Islet of Langerhans (tissue), 1 donor: ENCODE measurements around the gene LTBP1.
"Not testable (repeated sequence)": the region's sequence is repeated elsewhere in the genome, so short reads cannot be mapped to it uniquely, and the experiment has no call there.

Experiments
- FAIRE-seq: peaks from one replicate; lab custom pipeline; 2011; peaks lifted over from hg19 to GRCh38; lab: Jason Lieb, UNC

The LTBP1 gene

DNA sequence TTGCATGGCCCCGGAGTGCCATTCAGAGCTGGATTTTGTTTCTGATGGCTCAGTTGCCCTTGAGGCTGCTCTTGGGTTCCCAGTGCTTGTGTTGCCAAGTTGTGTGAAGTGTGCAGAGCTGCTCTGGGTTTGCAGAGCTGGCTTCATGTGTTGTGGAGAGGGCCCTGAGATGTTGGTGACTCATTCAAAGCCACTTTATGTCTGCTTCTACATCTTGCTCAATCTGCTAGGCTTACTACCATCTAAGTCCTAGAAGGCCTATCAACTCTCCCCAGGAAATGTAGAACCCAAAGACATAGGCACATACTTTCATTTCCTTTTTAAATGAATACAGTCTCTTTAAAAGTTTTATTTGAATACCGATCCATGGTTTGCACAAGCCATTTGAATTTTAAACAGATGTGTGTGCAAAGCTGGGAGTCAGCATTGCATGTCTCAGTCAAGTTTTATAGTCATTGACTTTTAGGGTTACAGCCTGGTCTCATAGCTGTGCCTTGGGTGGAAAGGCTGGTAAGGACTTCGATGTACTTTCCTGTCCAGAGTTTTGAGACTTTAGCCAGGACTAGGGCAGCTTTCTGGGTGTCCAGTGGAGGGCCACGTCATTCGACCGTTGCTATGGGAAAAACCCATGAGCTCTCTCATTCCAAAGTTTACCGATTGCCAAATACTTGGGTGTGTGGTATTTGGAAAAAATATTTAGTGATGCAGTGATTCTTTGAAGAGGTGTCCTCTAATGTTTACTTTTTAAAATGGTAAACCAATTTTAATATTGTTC lies 105.0 kb downstream of the LTBP1 start:
- FAIRE-seq = no peak

- FAIRE-seq = no peak
These were observed 105.6 kb downstream of the LTBP1 start for GRCh38 chr2:33052361-33052735.

DNA sequence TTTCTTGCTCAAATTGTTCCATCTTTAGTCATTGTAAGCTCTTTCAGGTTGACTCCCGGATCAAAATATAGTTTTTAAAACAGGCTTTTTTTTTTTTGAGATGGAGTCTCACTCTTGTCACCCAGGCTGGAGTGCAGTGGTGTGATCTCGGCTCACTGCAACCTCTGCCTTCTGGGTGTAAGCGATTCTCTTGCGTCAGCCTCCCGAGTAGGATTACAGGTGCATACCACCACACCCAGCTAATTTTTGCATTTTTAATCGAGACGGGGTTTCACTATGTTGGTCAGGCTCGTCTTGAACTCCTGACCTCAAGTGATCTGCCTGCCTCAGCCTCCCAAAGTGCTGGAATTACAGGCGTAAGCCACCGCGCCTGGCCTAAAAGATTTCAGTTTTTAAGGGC lies 106.0 kb downstream of the LTBP1 start:
- not testable (repeated sequence) for FAIRE-seq

GRCh38 chr2:33056170-33056569 lies 109.4 kb downstream of the LTBP1 start:
- FAIRE-seq = no peak

GRCh38 chr2:33057307-33058028 lies 110.7 kb downstream of the LTBP1 start:
- FAIRE-seq = not testable (repeated sequence)

DNA sequence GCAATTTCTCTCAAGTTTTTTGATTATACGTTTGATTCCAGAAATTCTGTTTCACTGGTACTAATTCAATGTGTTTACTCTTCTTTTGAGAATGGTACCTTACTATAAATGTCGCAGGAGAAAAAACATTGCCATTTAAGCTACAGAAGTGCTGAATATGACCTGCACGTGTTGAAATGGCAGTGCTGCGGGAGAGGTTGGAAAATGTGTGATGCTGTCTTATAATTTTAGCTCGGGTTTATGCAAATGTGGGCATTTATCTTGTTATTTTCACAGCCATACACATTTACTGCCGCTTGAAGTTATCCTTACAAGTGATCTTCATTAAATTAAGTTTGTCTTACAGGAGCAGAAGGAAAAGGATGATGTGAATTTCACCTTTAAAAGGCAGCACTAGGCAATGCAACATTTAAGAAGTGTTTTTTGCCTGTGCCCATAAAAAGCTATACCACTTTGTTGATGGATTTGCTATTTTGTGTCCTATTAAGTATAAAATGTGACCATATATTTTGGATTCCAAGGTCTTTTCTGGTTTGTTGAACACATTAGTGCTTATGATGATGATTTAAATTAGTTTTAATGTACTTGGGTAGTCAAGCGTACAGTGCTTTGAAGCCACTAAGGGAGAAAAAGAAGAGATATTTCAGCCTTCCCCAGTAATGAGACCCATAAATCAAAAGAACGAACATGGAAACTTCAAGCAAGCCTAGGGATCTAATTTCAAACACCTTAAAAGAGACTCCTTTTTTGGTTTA lies 112.1 kb downstream of the LTBP1 start:
- FAIRE-seq = no peak

- no peak for FAIRE-seq
These were observed 112.9 kb downstream of the LTBP1 start for GRCh38 chr2:33059471-33060156.

DNA sequence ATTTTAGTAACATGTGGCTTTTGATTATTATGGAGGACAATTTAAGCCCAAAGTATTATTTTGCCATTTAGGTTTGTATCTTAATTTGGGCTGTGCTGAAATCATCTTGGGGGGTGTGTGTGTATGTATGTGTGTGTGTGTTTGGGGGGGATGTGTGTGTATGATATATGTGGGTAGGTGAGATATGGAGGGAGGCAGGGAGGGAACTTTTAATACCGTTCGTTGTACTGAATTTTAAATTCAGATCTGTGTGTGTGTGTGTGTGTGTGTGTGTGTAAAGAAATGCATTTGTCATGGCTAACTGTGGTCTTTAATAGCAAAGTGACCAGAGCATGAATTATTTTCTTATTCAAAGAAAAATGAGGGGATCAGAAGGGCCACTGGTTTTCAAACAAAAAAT lies 113.7 kb downstream of the LTBP1 start:
- FAIRE-seq = no peak

- FAIRE-seq = no peak
These were observed 116.0 kb downstream of the LTBP1 start for GRCh38 chr2:33062665-33063250.

- no peak for FAIRE-seq
These were observed 117.6 kb downstream of the LTBP1 start for GRCh38 chr2:33064349-33064801.

- FAIRE-seq = no peak
These were observed 120.8 kb downstream of the LTBP1 start for GRCh38 chr2:33067598-33067997.

GRCh38 chr2:33068261-33068660 lies 121.5 kb downstream of the LTBP1 start:
- FAIRE-seq = no peak

GRCh38 chr2:33069894-33070651 lies 123.3 kb downstream of the LTBP1 start:
- FAIRE-seq = no peak

GRCh38 chr2:33071591-33071990 lies 124.8 kb downstream of the LTBP1 start:
- FAIRE-seq = no peak

DNA sequence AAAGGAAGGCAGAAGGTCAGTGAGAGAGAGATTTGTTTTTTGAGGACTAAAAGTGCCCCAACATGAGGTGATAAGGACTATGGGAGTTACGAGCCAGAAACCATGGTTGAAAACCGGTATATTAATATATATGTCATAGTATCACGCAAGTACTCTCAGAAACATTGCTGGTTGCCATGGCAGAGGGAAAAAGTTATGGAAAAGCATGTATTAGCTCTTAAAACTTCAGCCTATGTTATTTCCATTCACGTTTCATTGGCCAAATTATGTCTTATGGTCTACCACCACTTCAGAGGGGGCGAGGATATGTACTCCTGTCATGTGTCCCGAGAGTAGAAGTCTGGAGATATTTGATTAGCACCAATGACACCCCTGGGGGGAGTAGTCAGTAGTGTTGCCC lies 125.9 kb downstream of the LTBP1 start:
- no peak for FAIRE-seq

DNA sequence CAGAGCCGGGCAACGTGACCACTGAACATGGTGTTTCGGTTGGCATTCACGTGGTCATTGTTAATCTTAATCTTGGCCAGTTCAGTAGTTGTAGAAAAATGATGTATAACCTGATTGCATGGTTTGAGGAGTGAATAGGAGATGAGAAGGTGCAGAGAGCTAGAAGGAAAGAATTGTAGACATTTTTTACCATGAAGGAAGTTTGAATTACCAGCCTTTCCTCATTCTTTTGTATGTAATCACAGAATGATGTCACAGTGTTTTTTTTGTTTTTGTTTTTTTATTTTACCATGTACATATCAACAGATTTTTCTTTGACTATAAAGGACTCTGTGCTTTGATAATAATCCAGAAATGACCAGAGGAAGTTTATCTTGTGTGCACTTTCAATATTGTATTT lies 126.3 kb downstream of the LTBP1 start:
- FAIRE-seq = no peak

GRCh38 chr2:33074197-33074596 lies 127.4 kb downstream of the LTBP1 start:
- no peak for FAIRE-seq

DNA sequence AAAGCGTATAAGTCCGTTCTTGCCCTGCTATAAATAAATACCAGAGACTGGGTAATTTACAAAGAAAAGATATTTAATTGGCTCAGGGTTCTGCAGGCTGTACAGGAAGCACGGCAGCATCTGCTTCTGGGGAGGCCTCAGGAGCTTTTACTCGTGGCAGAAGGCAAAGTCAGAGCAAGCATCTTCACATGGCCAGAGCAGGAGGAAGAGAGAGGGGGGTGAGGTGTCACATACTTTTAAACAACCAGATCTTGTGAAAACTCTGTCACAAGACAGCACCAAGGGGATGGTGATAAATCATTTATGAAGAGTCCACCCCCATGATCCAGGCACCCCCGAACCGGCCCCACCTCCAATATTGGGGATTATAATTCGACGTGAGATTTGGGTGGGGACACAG lies 130.6 kb downstream of the LTBP1 start:
- no peak for FAIRE-seq

GRCh38 chr2:33077844-33078243 lies 131.1 kb downstream of the LTBP1 start:
- FAIRE-seq = no peak

DNA sequence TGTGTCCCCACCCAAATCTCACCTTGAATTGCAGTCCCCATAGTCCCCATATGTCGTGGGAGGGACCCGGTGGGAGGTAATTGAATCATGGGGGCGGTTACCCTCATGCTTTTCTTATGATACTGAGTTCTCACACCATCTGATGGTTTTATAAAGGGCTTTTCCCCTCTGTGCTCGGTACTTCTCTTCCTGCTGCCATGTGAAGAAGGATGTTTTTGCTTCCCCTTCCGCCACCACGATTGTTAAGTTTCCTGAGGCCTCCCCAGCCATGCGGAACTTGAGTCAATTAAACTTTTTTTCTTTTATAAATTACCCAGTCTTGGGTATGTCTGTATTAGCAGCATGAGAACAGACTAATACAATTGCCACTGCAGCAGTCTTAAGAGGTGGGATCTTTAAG lies 134.9 kb downstream of the LTBP1 start:
- FAIRE-seq = no peak

DNA sequence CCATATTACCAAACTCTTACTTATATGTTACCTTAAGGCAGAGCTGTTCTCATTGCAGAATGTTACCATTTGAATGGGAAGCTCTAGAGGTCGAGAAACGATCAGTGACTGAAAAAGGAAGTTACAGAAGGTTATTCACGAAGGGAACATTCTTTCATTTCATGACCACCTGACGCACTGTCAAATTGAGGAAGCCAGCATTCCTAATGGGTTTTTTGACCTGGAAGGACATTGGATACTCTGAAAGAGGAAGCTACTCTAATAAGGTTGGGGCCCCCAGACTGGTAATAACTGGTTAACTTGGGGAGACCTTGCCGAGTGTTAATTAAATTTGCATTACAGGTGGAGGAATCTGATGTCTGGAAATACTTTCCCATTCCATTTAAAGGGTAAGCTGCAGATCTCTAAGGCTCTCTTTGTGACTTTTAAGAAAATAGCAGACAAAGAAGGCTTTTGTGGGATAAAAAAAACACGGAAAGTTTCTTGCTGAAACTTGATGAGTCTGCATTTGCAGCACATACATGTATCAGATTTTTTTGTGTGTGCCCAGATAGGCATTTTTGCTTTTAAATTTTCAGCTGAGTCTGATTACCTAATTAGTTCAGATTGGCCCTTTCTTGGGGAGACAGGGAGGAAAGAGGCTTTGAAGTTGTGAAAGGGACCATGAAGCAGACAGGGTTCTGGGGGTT lies 137.1 kb downstream of the LTBP1 start:
- FAIRE-seq = no peak
